Measurements from ENCODE around the gene PCDHA11.
"Not testable (repeated sequence)": the region's sequence is repeated elsewhere in the genome, so short reads cannot be mapped to it uniquely, and the experiment has no call there.

DNA sequence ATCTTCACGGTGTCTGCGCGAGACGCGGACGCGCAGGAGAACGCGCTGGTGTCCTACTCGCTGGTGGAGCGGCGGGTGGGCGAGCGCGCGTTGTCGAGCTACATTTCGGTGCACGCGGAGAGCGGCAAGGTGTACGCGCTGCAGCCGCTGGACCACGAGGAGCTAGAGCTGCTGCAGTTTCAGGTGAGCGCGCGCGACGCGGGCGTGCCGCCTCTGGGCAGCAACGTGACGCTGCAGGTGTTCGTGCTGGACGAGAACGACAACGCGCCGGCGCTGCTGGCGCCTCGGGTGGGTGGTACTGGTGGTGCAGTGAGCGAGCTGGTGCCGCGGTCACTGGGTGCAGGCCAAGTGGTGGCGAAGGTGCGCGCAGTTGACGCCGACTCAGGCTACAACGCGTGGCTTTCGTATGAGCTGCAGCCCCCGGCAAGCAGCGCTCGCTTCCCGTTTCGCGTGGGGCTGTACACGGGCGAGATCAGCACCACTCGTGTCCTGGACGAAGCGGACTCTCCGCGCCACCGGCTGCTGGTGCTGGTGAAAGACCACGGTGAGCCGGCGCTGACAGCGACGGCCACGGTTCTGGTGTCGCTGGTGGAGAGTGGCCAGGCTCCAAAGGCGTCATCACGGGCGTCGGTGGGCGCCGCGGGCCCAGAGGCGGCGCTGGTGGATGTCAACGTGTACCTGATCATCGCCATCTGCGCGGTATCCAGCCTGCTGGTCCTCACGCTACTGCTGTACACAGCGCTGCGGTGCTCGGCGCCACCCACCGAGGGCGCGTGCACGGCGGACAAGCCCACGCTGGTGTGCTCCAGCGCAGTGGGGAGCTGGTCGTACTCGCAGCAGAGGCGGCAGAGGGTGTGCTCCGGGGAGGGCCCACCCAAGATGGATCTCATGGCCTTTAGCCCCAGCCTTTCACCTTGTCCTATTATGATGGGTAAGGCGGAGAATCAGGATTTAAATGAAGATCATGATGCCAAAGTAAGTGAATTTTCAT lies 39.0 kb upstream of the PCDHA11 start:
- TF ChIP-seq POLR2A, CTCF (IDR thresholded peaks at IDR 0.05): not testable (repeated sequence)
